Measurements from ENCODE around the gene KBTBD4.

The KBTBD4 gene

GRCh38 chr11:47578524-47579494, at the start of gene KBTBD4, which contains the start of gene NDUFS3:
KBTBD4 (minus strand) TSS chr11:47578970; CDS start chr11:47578951, 19 bp downstream.
NDUFS3 (plus strand) TSS chr11:47579074; CDS start chr11:47579092, 18 bp downstream.
- DNase-seq, result peak; percentile 72 to 97

GRCh38 chr11:47628026-47628425, 49.3 kb upstream of the KBTBD4 start:
- DNase-seq, result no peak

- DNase-seq, result no peak
Measured at GRCh38 chr11:47626234-47626633, 47.5 kb upstream of the KBTBD4 start.

GRCh38 chr11:47620836-47621378, 42.1 kb upstream of the KBTBD4 start:
- DNase-seq, result no peak

GRCh38 chr11:47617417-47617809, 38.6 kb upstream of the KBTBD4 start:
- no peak for DNase-seq

- DNase-seq, result peak; percentile 71 to 75
Measured at GRCh38 chr11:47616726-47617416, 38.1 kb upstream of the KBTBD4 start.

- no peak for DNase-seq
Measured at GRCh38 chr11:47615249-47615648, 36.5 kb upstream of the KBTBD4 start.

- peak; percentile 52 to 55 for DNase-seq
Measured at GRCh38 chr11:47611348-47611794, 32.6 kb upstream of the KBTBD4 start.

GRCh38 chr11:47609675-47610074, 30.9 kb upstream of the KBTBD4 start:
- no peak for DNase-seq

GRCh38 chr11:47607380-47607779, 28.6 kb upstream of the KBTBD4 start:
- no peak for DNase-seq

- DNase-seq, result no peak
Measured at GRCh38 chr11:47606731-47607130, 28.0 kb upstream of the KBTBD4 start.

- no peak for DNase-seq
Measured at GRCh38 chr11:47605921-47606320, 27.2 kb upstream of the KBTBD4 start.

- DNase-seq, result no peak
Measured at GRCh38 chr11:47603295-47603694, 24.5 kb upstream of the KBTBD4 start.

GRCh38 chr11:47599902-47600301, 21.1 kb upstream of the KBTBD4 start:
- no peak for DNase-seq

GRCh38 chr11:47595967-47596366, 17.2 kb upstream of the KBTBD4 start:
- no peak for DNase-seq

- no peak for DNase-seq
Measured at GRCh38 chr11:47595029-47595428, 16.3 kb upstream of the KBTBD4 start.

- no peak for DNase-seq
Measured at GRCh38 chr11:47593934-47594855, 15.4 kb upstream of the KBTBD4 start, which contains the start of gene C1QTNF4. C1QTNF4 (minus strand) TSS chr11:47594411; CDS start chr11:47590810, 3,601 bp downstream.

GRCh38 chr11:47593492-47593933, 14.7 kb upstream of the KBTBD4 start:
- no peak for DNase-seq

- DNase-seq, result no peak
Measured at GRCh38 chr11:47592970-47593369, 14.2 kb upstream of the KBTBD4 start.

GRCh38 chr11:47592251-47592650, 13.5 kb upstream of the KBTBD4 start:
- no peak for DNase-seq

- no peak for DNase-seq
Measured at GRCh38 chr11:47591764-47592163, 13.0 kb upstream of the KBTBD4 start.

All from inflammatory macrophage treated with lipopolysaccharide for 1 hour (primary cell).